GM12874 (cell line): ENCODE data around the gene SLC4A3.

Experiments used
- CTCF ChIP-seq: IDR thresholded peaks from 2 replicates; pipeline ENCODE4 v1.5.1; 2011; ENCODE audit warnings: low read depth, mild to moderate bottlenecking, control low read depth, low read length, moderate library complexity; ENCODE audit not compliant: insufficient read depth

SLC4A3 gene

GRCh38 chr2:219641390-219642068 is 14.1 kb downstream of the SLC4A3 start:
- no peak for TF ChIP-seq CTCF

GRCh38 chr2:219642069-219642454 is 14.6 kb downstream of the SLC4A3 start:
- TF ChIP-seq CTCF, result no peak

- peak; percentile 99 for TF ChIP-seq CTCF
These were observed 15.1 kb downstream of the SLC4A3 start for GRCh38 chr2:219642465-219643083.

GRCh38 chr2:219643084-219643473 is 15.6 kb downstream of the SLC4A3 start:
- no peak for TF ChIP-seq CTCF

- TF ChIP-seq CTCF, result no peak
These were observed 16.5 kb downstream of the SLC4A3 start for GRCh38 chr2:219643788-219644398.

- no peak for TF ChIP-seq CTCF
These were observed 17.5 kb downstream of the SLC4A3 start for GRCh38 chr2:219644801-219645480.

GRCh38 chr2:219645631-219646527 is 18.4 kb downstream of the SLC4A3 start:
- TF ChIP-seq CTCF, result no peak
